Measurements from ENCODE around the gene MAML2.

The MAML2 gene

DNA sequence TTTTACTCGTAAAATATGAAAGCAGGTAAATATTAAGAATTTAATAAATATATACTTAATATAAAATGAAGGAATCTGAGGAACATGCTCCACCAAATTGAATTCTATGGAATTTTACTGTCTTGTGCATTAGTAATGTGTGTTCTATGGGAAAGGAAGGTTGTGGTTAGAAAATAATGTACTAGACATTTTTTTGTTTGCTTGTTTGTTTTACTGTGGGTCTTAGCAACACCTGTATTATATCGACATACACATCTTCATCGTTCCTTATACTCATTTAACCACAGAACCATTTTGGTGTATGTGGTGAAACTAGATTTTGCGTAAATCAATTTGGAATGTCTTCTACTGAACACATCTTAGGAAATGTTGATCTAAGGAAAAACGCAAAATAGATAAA lies 304.9 kb downstream of the MAML2 start:
- 100% methylated on average over 2 of the region's 5 CpGs for WGBS
- Histone ChIP-seq H3K9me3 (ENCODE audit: insufficient read depth, low read depth, low read length) (no peaks in the 10 kb centered on the region), H3K4me3 (ENCODE audit: low read length) (no peak overlapping the region), H3K9ac (ENCODE audit: low read depth, low read length) (no peak overlapping the region), H3K4me1 (ENCODE audit: insufficient read depth, low read length) (peaks cover 19% of the 10 kb centered on the region; the same call in 1 of the 2 replicates), H3K36me3 (ENCODE audit: insufficient read depth, low read length) (no peaks in the 10 kb centered on the region), H3K27me3 (ENCODE audit: insufficient read depth, low read length) (no peaks in the 10 kb centered on the region), H3K27ac (ENCODE audit: low read depth, low read length) (no peak overlapping the region)

DNA sequence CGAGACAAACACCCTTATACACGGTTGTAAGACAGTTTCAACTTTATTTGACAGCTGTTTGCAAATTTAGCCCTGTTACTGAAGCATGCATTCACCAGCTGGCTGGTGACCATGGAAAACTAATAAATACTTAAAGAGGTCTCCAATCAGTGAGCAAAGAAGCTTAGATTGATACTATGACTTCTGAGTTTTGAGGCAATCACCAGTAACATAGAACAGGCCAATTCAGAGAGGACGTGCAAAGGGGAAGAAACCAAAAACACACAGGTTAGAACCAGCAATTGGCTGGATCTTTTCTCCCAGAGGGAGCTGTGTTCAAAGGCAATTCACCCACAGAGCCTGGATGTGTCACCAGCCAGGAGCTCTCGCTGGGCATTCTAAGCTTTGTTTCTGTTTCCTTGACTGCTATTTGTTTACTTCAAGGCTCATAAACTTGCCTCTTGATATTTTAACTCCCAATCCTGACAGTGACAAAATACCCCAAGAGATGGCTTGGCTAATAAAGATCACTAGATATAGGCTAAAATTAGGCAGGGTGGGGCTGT lies 305.5 kb downstream of the MAML2 start:
- H3K4me3 ChIP-seq (ENCODE audit: low read length), result no peak overlapping the region
- 63% methylated on average over 4 of the region's 4 CpGs for WGBS
- H3K9ac ChIP-seq (ENCODE audit: low read depth, low read length), result no peak overlapping the region
- H3K36me3 ChIP-seq (ENCODE audit: insufficient read depth, low read length), result no peaks in the 10 kb centered on the region
- peaks cover 19% of the 10 kb centered on the region; the same call in 1 of the 2 replicates for H3K4me1 ChIP-seq (ENCODE audit: insufficient read depth, low read length)
- no peaks in the 10 kb centered on the region for H3K9me3 ChIP-seq (ENCODE audit: insufficient read depth, low read depth, low read length)
- no peak overlapping the region for H3K27ac ChIP-seq (ENCODE audit: low read depth, low read length)
- H3K27me3 ChIP-seq (ENCODE audit: insufficient read depth, low read length), result no peaks in the 10 kb centered on the region

GRCh38 chr11:96036863-96037262 lies 306.1 kb downstream of the MAML2 start:
- H3K4me3 ChIP-seq (ENCODE audit: low read length), result no peak overlapping the region
- peaks cover 19% of the 10 kb centered on the region; the same call in 1 of the 2 replicates for H3K4me1 ChIP-seq (ENCODE audit: insufficient read depth, low read length)
- 96% methylated on average over 6 of the region's 6 CpGs for WGBS
- no peaks in the 10 kb centered on the region for H3K9me3 ChIP-seq (ENCODE audit: insufficient read depth, low read depth, low read length)
- H3K27me3 ChIP-seq (ENCODE audit: insufficient read depth, low read length), result no peaks in the 10 kb centered on the region
- no peak overlapping the region for H3K9ac ChIP-seq (ENCODE audit: low read depth, low read length)
- H3K27ac ChIP-seq (ENCODE audit: low read depth, low read length), result no peak overlapping the region
- no peaks in the 10 kb centered on the region for H3K36me3 ChIP-seq (ENCODE audit: insufficient read depth, low read length)

GRCh38 chr11:96035740-96036078 lies 307.3 kb downstream of the MAML2 start:
- Histone ChIP-seq H3K9ac (ENCODE audit: low read depth, low read length) (no peak overlapping the region), H3K27ac (ENCODE audit: low read depth, low read length) (no peak overlapping the region), H3K4me1 (ENCODE audit: insufficient read depth, low read length) (peaks cover 19% of the 10 kb centered on the region; the same call in 1 of the 2 replicates), H3K36me3 (ENCODE audit: insufficient read depth, low read length) (no peaks in the 10 kb centered on the region), H3K9me3 (ENCODE audit: insufficient read depth, low read depth, low read length) (no peaks in the 10 kb centered on the region), H3K27me3 (ENCODE audit: insufficient read depth, low read length) (no peaks in the 10 kb centered on the region), H3K4me3 (ENCODE audit: low read length) (no peak overlapping the region)
- WGBS, result 89% methylated on average over 3 of the region's 3 CpGs

- Histone ChIP-seq H3K4me1 (ENCODE audit: insufficient read depth, low read length) (peaks cover 19% of the 10 kb centered on the region; the same call in 1 of the 2 replicates), H3K9ac (ENCODE audit: low read depth, low read length) (no peak overlapping the region), H3K9me3 (ENCODE audit: insufficient read depth, low read depth, low read length) (no peaks in the 10 kb centered on the region), H3K27me3 (ENCODE audit: insufficient read depth, low read length) (no peaks in the 10 kb centered on the region), H3K4me3 (ENCODE audit: low read length) (no peak overlapping the region), H3K27ac (ENCODE audit: low read depth, low read length) (no peak overlapping the region), H3K36me3 (ENCODE audit: insufficient read depth, low read length) (no peaks in the 10 kb centered on the region)
- WGBS, result 71% methylated on average over 5 of the region's 5 CpGs
These were observed 307.8 kb downstream of the MAML2 start for GRCh38 chr11:96035031-96035739.

- Histone ChIP-seq H3K9ac (ENCODE audit: low read depth, low read length) (no peak overlapping the region), H3K36me3 (ENCODE audit: insufficient read depth, low read length) (no peaks in the 10 kb centered on the region), H3K9me3 (ENCODE audit: insufficient read depth, low read depth, low read length) (no peaks in the 10 kb centered on the region), H3K4me3 (ENCODE audit: low read length) (no peak overlapping the region), H3K27ac (ENCODE audit: low read depth, low read length) (no peak overlapping the region), H3K4me1 (ENCODE audit: insufficient read depth, low read length) (peaks cover 19% of the 10 kb centered on the region; the same call in 1 of the 2 replicates), H3K27me3 (ENCODE audit: insufficient read depth, low read length) (no peaks in the 10 kb centered on the region)
- WGBS, result 93% methylated on average over 4 of the region's 4 CpGs
These were observed 309.4 kb downstream of the MAML2 start for GRCh38 chr11:96033599-96033998.

DNA sequence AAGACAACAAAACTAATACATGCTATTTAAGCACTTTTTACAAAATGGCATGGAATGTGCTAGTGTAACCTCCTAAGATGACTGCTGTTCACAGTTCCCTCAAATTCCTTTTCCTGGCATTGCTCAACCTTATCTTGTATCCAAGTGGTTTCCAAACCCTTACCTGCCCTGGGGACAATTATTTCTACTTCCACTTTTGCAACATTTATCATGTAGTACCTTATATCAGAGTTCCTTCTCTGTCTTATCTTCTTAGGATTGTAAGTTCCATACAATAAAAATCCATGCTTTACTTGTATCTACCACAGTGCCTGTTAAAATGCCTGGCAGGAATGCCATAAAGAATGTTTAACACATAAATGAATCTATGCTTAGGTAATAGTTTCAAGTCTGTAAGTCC lies 309.9 kb downstream of the MAML2 start:
- Histone ChIP-seq H3K9me3 (ENCODE audit: insufficient read depth, low read depth, low read length) (no peaks in the 10 kb centered on the region), H3K4me1 (ENCODE audit: insufficient read depth, low read length) (peaks cover 19% of the 10 kb centered on the region; the same call in 1 of the 2 replicates), H3K27ac (ENCODE audit: low read depth, low read length) (no peak overlapping the region), H3K4me3 (ENCODE audit: low read length) (no peak overlapping the region), H3K36me3 (ENCODE audit: insufficient read depth, low read length) (no peaks in the 10 kb centered on the region), H3K27me3 (ENCODE audit: insufficient read depth, low read length) (no peaks in the 10 kb centered on the region), H3K9ac (ENCODE audit: low read depth, low read length) (no peak overlapping the region)

- Histone ChIP-seq H3K27me3 (ENCODE audit: insufficient read depth, low read length) (no peaks in the 10 kb centered on the region), H3K9ac (ENCODE audit: low read depth, low read length) (no peak overlapping the region), H3K4me1 (ENCODE audit: insufficient read depth, low read length) (no peaks in the 10 kb centered on the region), H3K9me3 (ENCODE audit: insufficient read depth, low read depth, low read length) (no peaks in the 10 kb centered on the region), H3K27ac (ENCODE audit: low read depth, low read length) (no peak overlapping the region), H3K4me3 (ENCODE audit: low read length) (no peak overlapping the region), H3K36me3 (ENCODE audit: insufficient read depth, low read length) (no peaks in the 10 kb centered on the region)
These were observed 314.2 kb downstream of the MAML2 start for GRCh38 chr11:96028746-96029145.

DNA sequence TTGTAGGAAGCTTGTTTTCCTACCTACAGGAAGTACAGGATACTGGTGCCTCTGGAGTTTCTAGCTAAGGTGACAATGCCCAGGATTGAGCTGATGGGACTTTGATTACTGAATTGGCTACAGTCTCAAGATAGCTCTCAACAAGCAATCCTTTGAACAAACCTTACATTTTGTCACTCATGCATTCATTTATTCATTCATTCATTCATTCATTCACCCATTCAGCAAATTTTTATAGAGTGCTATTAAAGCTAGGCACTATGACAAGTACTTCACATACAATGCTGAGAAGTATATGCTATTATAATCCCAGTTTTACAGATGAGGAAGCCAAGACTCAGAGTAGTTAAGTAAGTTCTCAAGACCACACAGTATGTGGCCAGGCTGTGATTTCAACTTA lies 316.0 kb downstream of the MAML2 start:
- H3K36me3 ChIP-seq (ENCODE audit: insufficient read depth, low read length), result no peaks in the 10 kb centered on the region
- no peaks in the 10 kb centered on the region for H3K27me3 ChIP-seq (ENCODE audit: insufficient read depth, low read length)
- H3K27ac ChIP-seq (ENCODE audit: low read depth, low read length), result no peak overlapping the region
- no peak overlapping the region for H3K9ac ChIP-seq (ENCODE audit: low read depth, low read length)
- H3K9me3 ChIP-seq (ENCODE audit: insufficient read depth, low read depth, low read length), result no peaks in the 10 kb centered on the region
- H3K4me3 ChIP-seq (ENCODE audit: low read length), result no peak overlapping the region
- H3K4me1 ChIP-seq (ENCODE audit: insufficient read depth, low read length), result no peaks in the 10 kb centered on the region

- H3K9me3 ChIP-seq (ENCODE audit: insufficient read depth, low read depth, low read length), result no peaks in the 10 kb centered on the region
- no peaks in the 10 kb centered on the region for H3K36me3 ChIP-seq (ENCODE audit: insufficient read depth, low read length)
- H3K9ac ChIP-seq (ENCODE audit: low read depth, low read length), result no peak overlapping the region
- H3K27me3 ChIP-seq (ENCODE audit: insufficient read depth, low read length), result no peaks in the 10 kb centered on the region
- no peak overlapping the region for H3K4me3 ChIP-seq (ENCODE audit: low read length)
- H3K27ac ChIP-seq (ENCODE audit: low read depth, low read length), result no peak overlapping the region
- WGBS, result 92% methylated on average over 2 of the region's 2 CpGs
- H3K4me1 ChIP-seq (ENCODE audit: insufficient read depth, low read length), result no peaks in the 10 kb centered on the region
These were observed 316.7 kb downstream of the MAML2 start for GRCh38 chr11:96026310-96026709.

- H3K9me3 ChIP-seq (ENCODE audit: insufficient read depth, low read depth, low read length), result no peaks in the 10 kb centered on the region
- H3K27me3 ChIP-seq (ENCODE audit: insufficient read depth, low read length), result no peaks in the 10 kb centered on the region
- no peak overlapping the region for H3K9ac ChIP-seq (ENCODE audit: low read depth, low read length)
- H3K4me1 ChIP-seq (ENCODE audit: insufficient read depth, low read length), result peaks cover 10% of the 10 kb centered on the region
- no peak overlapping the region for H3K4me3 ChIP-seq (ENCODE audit: low read length)
- no peaks in the 10 kb centered on the region for H3K36me3 ChIP-seq (ENCODE audit: insufficient read depth, low read length)
- WGBS, result 96% methylated on average over 5 of the region's 5 CpGs
- H3K27ac ChIP-seq (ENCODE audit: low read depth, low read length), result no peak overlapping the region
These were observed 318.3 kb downstream of the MAML2 start for GRCh38 chr11:96024666-96025065.

GRCh38 chr11:96023275-96023674 lies 319.7 kb downstream of the MAML2 start:
- Histone ChIP-seq H3K9me3 (ENCODE audit: insufficient read depth, low read depth, low read length) (no peaks in the 10 kb centered on the region), H3K27ac (ENCODE audit: low read depth, low read length) (no peak overlapping the region), H3K36me3 (ENCODE audit: insufficient read depth, low read length) (no peaks in the 10 kb centered on the region), H3K9ac (ENCODE audit: low read depth, low read length) (no peak overlapping the region), H3K4me3 (ENCODE audit: low read length) (no peak overlapping the region), H3K27me3 (ENCODE audit: insufficient read depth, low read length) (no peaks in the 10 kb centered on the region), H3K4me1 (ENCODE audit: insufficient read depth, low read length) (peaks cover 10% of the 10 kb centered on the region)
- 93% methylated on average over 7 of the region's 7 CpGs for WGBS

All from HUES64 (cell line).